K562 (cell line): Measurements from ENCODE around the gene TNF. TPM values are rescaled to one million over a fixed set of nuclear protein-coding genes. Genes with fewer than 3 reads are reported as not detected.

Experiments
- CBFA2T3 ChIP-seq: fragments of 450-650 bp; IDR thresholded peaks from 2 replicates; pipeline ENCODE4 v1.6.1; 2017
- ESRRA ChIP-seq: fragments of 450-650 bp; IDR thresholded peaks from 2 replicates; pipeline ENCODE4 v1.6.1; 2014; ENCODE audit warnings: low read depth, mild to moderate bottlenecking, moderate library complexity, borderline replicate concordance
- GTF2E2 ChIP-seq: fragments of 200-800 bp; sonication (Bioruptor generic); IDR thresholded peaks from 2 replicates; pipeline ENCODE4 v1.6.1; 2016; ENCODE audit warnings: missing genetic modification characterization, missing compliant biosample characterization
- POLR2AphosphoS5 ChIP-seq: IDR thresholded peaks from 2 replicates; pipeline ENCODE4 v1.6.1; 2011; ENCODE audit warnings: mild to moderate bottlenecking, low read depth, low read length, moderate library complexity; ENCODE audit not compliant: control insufficient read depth, insufficient read depth
- RFX1 ChIP-seq: fragments of 450-650 bp; IDR thresholded peaks from 2 replicates; pipeline ENCODE4 v1.6.1; 2016; ENCODE audit warnings: mild to moderate bottlenecking, moderate library complexity
- SRF ChIP-seq, 2 experiments: fragments of 250-450, 450-650 bp in 1 of 2; sonication (Bioruptor Pico) in 1 of 2; sonication (generic) in 1 of 2; formaldehyde crosslinking; IDR thresholded peaks; 2 replicates each; pipeline versions ENCODE4 v1.5.0 to v1.5.1; 2020 to 2022; ENCODE audit warnings: mild to moderate bottlenecking in 1 of 2, missing genetic modification reagents in 1 of 2
- SUPT5H ChIP-seq: fragments of 450-650 bp; IDR thresholded peaks from 2 replicates; pipeline ENCODE4 v1.6.1; 2016
- THRB ChIP-seq: fragments of 450-650 bp; formaldehyde crosslinking; conservative IDR thresholded peaks from 2 replicates; pipeline ENCODE4 v1.4.0; 2022; ENCODE audit warnings: mild to moderate bottlenecking, missing genetic modification characterization
- VEZF1 ChIP-seq: fragments of 200-800 bp; sonication (Bioruptor generic); IDR thresholded peaks from 2 replicates; pipeline ENCODE4 v1.6.1; 2017; ENCODE audit warnings: missing genetic modification characterization, missing compliant biosample characterization
- polyA plus RNA-seq, 8 experiments: library from polyadenylated mRNA; depleted of rRNA in 4 of 8; stranded (reverse) in 5 of 8; unstranded in 3 of 8; fragments of >200 nt; fragmentation: Nextera tagmentation in 2 of 8; fragmentation: Illumina TruSeq in 1 of 8; extraction: Ambion mirVana in 2 of 8; extraction: Trizol in 1 of 8; gene quantifications; 2 replicates each; pipeline versions ENCODE4 v1.2.1 to v1.2.3, GENCODE V29; 2011 to 2014; ENCODE audit warnings: inconsistent platforms in 1 of 8, missing spikeins in 1 of 8
- total RNA-seq, 7 experiments: library from RNA; depleted of rRNA in 6 of 7; stranded (reverse); fragments of >200 nt in 6 of 7; fragmentation: Illumina TruSeq in 2 of 7; extraction: Trizol in 2 of 7; gene quantifications; 2 replicates each; pipeline versions ENCODE4 v1.2.1 to v1.2.3, GENCODE V29; 2011 to 2021; ENCODE audit warnings: low replicate concordance in 1 of 7

TNF gene
- total and polyA plus RNA-seq, 9 of the 15 experiments (the other 6 are each of a cell fraction or from before 2014, with no cell fraction given), result 0.08 to 0.40 TPM; not detected in 7

- TF ChIP-seq SRF (CRISPR knock-in tag; IDR thresholded peaks at IDR 0.05) (no peak), RFX1 (no peak), ESRRA (peak; percentile 90; the same call in 1 of the 2 replicates), THRB (0 out of 2 replicates have a peak, but pooled peaks have one; percentile 63), SUPT5H (peak; percentile 41; the same call in 1 of the 2 replicates), GTF2E2 (no peak), VEZF1 (CRISPR knock-in tag) (peak; percentile 54; the same call in 1 of the 2 replicates), POLR2AphosphoS5 (peak; percentile 14; the same call in 1 of the 2 replicates), CBFA2T3 (no peak)
These were observed 42.5 kb upstream of the TNF start (continued) for GRCh38 chr6:31532644-31533454.
